Left lung (tissue), 10 donors: ENCODE measurements around the gene CNTLN. TPM values are rescaled to one million over a fixed set of nuclear protein-coding genes. Genes with fewer than 3 reads are reported as not detected.
"Not testable (repeated sequence)": the region's sequence is repeated elsewhere in the genome, so short reads cannot be mapped to it uniquely, and the experiment has no call there.

Experiments used
- ATAC-seq: fragments of 200-7000 bp; cut with Tn5 transposase; one replicate; pipeline ENCODE4 v1.9.1; 2020; ENCODE audit warnings: moderate library complexity
- DNase-seq, 4 donors: peaks; one replicate each; pipeline ENCODE4 v3.0.0-alpha.2; 2013 to 2020
- H3K27ac ChIP-seq, 2 donors: fragments of 200-600 bp; sonication (generic) in 1 of 2; one replicate each; pipeline versions ENCODE4 v1.5.0 to v1.8.0; 2020 to 2021
- H3K27me3 ChIP-seq, 2 donors: fragments of 200-600 bp; sonication (generic) in 1 of 2; one replicate each; pipeline versions ENCODE4 v1.5.0 to v1.8.0; 2020 to 2021
- H3K36me3 ChIP-seq, 2 donors: fragments of 200-600 bp; sonication (generic) in 1 of 2; one replicate each; pipeline versions ENCODE4 v1.5.0 to v1.8.0; 2020 to 2021
- H3K4me1 ChIP-seq, 2 donors: fragments of 200-600 bp; one replicate each; pipeline ENCODE4 v1.8.0; 2021
- H3K4me3 ChIP-seq, 2 donors: fragments of 200-600 bp; sonication (generic) in 1 of 2; one replicate each; pipeline versions ENCODE4 v1.5.0 to v1.8.0; 2020 to 2021; ENCODE audit warnings: mild to moderate bottlenecking in 1 of 2
- H3K9me3 ChIP-seq, 2 donors: fragments of 200-600 bp; sonication (generic) in 1 of 2; one replicate each; pipeline versions ENCODE4 v1.5.0 to v1.8.0; 2020 to 2021
- intact Hi-C, 2 donors: fragments of 100-400 bp; cut with DNase I; formaldehyde crosslinking; loops; one replicate each; pipeline versions ENCODE4 v1.11.2 to v1.14.2; 2022
- polyA plus RNA-seq, 6 donors: library from polyadenylated mRNA; unstranded; fragments of 120-200 nt; gene quantifications; one replicate each; pipeline ENCODE4 v1.2.1, GENCODE V29; 2013; ENCODE audit not compliant: insufficient read length in 6 of 6
- total RNA-seq, 2 donors: library from RNA; stranded (reverse); fragmentation: NEBNext Ultra II Directional; extraction: Animal tissue kit (Norgen Biotek cat#: 25700); gene quantifications; one replicate each; pipeline ENCODE4 v1.2.1, GENCODE V29; 2021
- TF ChIP-seq, protein P1 (sequence below), 2 donors: fragments of 200-600 bp; sonication (generic) in 1 of 2; IDR thresholded peaks; one replicate each; pipeline versions ENCODE4 v1.5.0 to v1.8.0; 2021; ENCODE audit warnings: antibody characterized with exemption in 2 of 2
- donor health status: DM: no; HTN: yes; CAD: no.
- donor health status: DM: no; HTN: no; CAD: no.

CNTLN gene
- total and polyA plus RNA-seq, 8 donors = 5.2 to 25.2 (median 18.5) TPM

- H3K27ac ChIP-seq = no peak overlapping the region
- no peaks in the 10 kb centered on the region for H3K27me3 ChIP-seq
- TF ChIP-seq, protein P1, sequence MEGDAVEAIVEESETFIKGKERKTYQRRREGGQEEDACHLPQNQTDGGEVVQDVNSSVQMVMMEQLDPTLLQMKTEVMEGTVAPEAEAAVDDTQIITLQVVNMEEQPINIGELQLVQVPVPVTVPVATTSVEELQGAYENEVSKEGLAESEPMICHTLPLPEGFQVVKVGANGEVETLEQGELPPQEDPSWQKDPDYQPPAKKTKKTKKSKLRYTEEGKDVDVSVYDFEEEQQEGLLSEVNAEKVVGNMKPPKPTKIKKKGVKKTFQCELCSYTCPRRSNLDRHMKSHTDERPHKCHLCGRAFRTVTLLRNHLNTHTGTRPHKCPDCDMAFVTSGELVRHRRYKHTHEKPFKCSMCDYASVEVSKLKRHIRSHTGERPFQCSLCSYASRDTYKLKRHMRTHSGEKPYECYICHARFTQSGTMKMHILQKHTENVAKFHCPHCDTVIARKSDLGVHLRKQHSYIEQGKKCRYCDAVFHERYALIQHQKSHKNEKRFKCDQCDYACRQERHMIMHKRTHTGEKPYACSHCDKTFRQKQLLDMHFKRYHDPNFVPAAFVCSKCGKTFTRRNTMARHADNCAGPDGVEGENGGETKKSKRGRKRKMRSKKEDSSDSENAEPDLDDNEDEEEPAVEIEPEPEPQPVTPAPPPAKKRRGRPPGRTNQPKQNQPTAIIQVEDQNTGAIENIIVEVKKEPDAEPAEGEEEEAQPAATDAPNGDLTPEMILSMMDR (IDR thresholded peaks at IDR 0.05) = no peak
- no peaks in the 10 kb centered on the region for H3K4me1 ChIP-seq
- ATAC-seq (no peak), DNase-seq (no peak)
- H3K4me3 ChIP-seq = no peak overlapping the region
- no peaks in the 10 kb centered on the region for H3K9me3 ChIP-seq
- no peaks in the 10 kb centered on the region for H3K36me3 ChIP-seq
- intact Hi-C loops = no loop called here
Measured at GRCh38 chr9:17394881-17395510, 260.2 kb downstream of the CNTLN start.

- H3K27ac ChIP-seq, H3K27me3 ChIP-seq, H3K4me3 ChIP-seq, ATAC-seq, H3K36me3 ChIP-seq, H3K4me1 ChIP-seq, H3K9me3 ChIP-seq, DNase-seq, intact Hi-C loops: not testable (repeated sequence)
Measured at GRCh38 chr9:17397166-17397728, 262.4 kb downstream of the CNTLN start.

- no peaks in the 10 kb centered on the region for H3K4me1 ChIP-seq
- H3K4me3 ChIP-seq = no peak overlapping the region
- H3K27me3 ChIP-seq = no peaks in the 10 kb centered on the region
- ATAC-seq (no peak), DNase-seq (peak in 1 of 4 donors; percentile 2)
- H3K9me3 ChIP-seq = no peaks in the 10 kb centered on the region
- TF ChIP-seq, protein P1 (IDR thresholded peaks at IDR 0.05) = no peak
- H3K36me3 ChIP-seq = no peaks in the 10 kb centered on the region
- intact Hi-C loops = no loop called here
- no peak overlapping the region for H3K27ac ChIP-seq
Measured at GRCh38 chr9:17398350-17398749, 263.5 kb downstream of the CNTLN start.

GRCh38 chr9:17401858-17402257 lies 267.0 kb downstream of the CNTLN start:
- Histone ChIP-seq H3K36me3 (no peaks in the 10 kb centered on the region), H3K9me3 (no peaks in the 10 kb centered on the region), H3K27me3 (no peaks in the 10 kb centered on the region), H3K4me1 (no peaks in the 10 kb centered on the region), H3K4me3 (no peak overlapping the region), H3K27ac (no peak overlapping the region)
- ATAC-seq = no peak
- TF ChIP-seq, protein P1 (IDR thresholded peaks at IDR 0.05) = no peak
- no peak for DNase-seq
- intact Hi-C loops = no loop called here

DNA sequence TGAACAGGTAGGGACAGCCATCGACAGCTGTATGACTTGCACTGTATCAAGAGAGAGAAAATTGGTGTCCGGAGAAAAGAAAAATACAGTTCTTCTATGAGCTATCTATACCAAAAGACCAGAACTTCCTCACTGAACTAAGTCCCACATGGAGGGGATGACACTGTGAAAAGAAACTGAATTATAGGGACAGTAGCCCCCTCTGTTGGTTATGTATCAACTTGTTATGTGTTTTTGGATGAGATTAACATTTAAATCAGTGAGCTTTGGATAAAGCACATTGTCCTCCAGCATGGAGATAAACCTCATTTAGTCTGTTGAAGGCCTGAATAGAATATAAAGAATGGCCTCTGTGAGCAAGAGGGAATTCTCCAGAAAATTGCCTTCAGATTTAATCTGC lies 267.5 kb downstream of the CNTLN start:
- intact Hi-C loops = no loop called here
- ATAC-seq (no peak), DNase-seq (peak in 1 of 4 donors; percentile 4)
- Histone ChIP-seq H3K27ac (no peak overlapping the region), H3K4me3 (no peak overlapping the region), H3K4me1 (no peaks in the 10 kb centered on the region), H3K36me3 (no peaks in the 10 kb centered on the region), H3K27me3 (no peaks in the 10 kb centered on the region), H3K9me3 (no peaks in the 10 kb centered on the region)
- TF ChIP-seq, protein P1 (IDR thresholded peaks at IDR 0.05) = no peak

DNA sequence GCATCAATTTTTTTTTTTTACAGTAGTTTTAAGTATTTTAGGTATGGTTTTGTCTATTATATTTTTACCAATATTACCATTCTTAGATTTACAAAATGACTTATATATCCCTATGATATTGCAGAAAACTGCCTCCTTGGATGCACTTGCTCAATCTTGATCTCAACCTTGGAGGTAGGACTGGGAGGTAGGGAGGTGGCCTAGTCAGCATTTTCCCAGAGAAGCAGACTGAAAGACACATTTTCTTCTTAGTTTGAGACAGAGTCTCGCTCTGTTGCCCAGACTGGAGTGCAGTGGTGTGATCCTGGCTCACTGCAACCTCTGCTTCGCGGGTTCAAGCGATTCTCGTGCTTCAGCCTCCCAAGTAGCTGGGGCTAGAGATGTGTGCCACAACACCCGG lies 268.7 kb downstream of the CNTLN start:
- Histone ChIP-seq H3K9me3 (no peaks in the 10 kb centered on the region), H3K36me3 (no peaks in the 10 kb centered on the region), H3K4me1 (no peaks in the 10 kb centered on the region), H3K27ac (no peak overlapping the region), H3K4me3 (no peak overlapping the region), H3K27me3 (no peaks in the 10 kb centered on the region)
- TF ChIP-seq, protein P1 (IDR thresholded peaks at IDR 0.05) = no peak
- DNase-seq = no peak
- ATAC-seq = no peak
- intact Hi-C loops = no loop called here
